HG03571 (cell line): Measurements from ENCODE around the gene WDR31.
"Not testable (repeated sequence)": the region's sequence is repeated elsewhere in the genome, so short reads cannot be mapped to it uniquely, and the experiment has no call there.

ENCODE experiments used
- ATAC-seq: cut with Tn5 transposase; IDR thresholded peaks from one replicate; pipeline ENCODE4 v1.9.1; 2021; ENCODE audit not compliant: unreplicated experiment

The WDR31 gene

GRCh38 chr9:113340011-113340699 is at the start of gene WDR31:
WDR31 (minus strand) TSS chr9:113340275; CDS start chr9:113332022, 8,253 bp downstream.
- peak; percentile 98 for ATAC-seq

- no peak for ATAC-seq
Observed at GRCh38 chr9:113389451-113389850, 49.4 kb upstream of the WDR31 start.

DNA sequence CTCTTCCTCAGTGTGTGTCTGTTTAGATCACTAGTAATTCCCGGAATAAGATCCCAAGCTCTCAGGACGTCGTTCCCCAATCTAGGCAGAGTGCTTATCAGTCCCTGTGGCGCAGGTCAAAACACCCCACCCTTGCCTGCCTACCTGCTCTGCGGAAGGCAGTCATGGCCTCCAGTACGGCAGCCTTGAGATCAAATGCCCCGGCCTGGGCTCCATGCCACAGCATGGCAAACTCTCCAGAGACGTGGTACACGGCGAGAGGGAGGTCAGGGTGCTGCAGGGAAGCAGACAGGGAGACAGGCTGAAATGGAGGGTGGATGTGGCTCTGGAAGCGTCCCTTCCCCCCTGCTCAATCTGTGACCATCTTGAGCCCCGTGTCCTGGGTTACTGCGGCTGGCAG is 48.8 kb upstream of the WDR31 start:
- no peak for ATAC-seq

DNA sequence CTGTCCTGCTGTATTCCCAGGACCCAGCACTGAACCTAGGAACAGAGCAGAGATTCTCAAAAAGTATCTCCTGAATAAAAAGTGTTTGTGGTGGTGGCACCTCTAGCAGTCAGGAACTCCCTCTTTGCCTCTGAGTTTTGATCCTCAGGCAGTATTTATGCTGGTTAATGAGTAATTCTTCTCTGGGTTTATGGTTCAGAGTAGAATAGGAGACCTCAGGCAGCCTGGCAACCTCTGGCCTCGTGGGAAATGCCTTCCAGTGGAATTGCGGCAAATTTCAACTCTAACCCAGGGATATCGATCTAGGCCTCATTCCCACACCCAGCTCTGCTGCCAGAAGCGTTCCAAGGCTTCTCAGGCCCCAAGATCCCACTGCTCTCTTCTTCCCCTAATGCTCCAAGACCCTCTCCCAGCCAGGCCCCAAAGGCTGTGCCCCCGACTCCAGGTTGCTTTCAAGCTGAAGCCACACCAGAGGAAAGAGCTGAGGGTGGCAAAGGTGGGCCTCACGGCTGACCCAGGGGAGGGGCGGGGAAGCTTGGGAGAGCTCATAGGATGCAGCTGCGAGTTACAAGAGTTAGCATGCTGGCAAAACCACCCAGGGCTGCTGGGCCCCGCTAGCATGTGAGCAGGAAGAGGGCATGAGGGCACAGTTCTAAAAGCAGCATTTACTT is 47.6 kb upstream of the WDR31 start:
- no peak for ATAC-seq

DNA sequence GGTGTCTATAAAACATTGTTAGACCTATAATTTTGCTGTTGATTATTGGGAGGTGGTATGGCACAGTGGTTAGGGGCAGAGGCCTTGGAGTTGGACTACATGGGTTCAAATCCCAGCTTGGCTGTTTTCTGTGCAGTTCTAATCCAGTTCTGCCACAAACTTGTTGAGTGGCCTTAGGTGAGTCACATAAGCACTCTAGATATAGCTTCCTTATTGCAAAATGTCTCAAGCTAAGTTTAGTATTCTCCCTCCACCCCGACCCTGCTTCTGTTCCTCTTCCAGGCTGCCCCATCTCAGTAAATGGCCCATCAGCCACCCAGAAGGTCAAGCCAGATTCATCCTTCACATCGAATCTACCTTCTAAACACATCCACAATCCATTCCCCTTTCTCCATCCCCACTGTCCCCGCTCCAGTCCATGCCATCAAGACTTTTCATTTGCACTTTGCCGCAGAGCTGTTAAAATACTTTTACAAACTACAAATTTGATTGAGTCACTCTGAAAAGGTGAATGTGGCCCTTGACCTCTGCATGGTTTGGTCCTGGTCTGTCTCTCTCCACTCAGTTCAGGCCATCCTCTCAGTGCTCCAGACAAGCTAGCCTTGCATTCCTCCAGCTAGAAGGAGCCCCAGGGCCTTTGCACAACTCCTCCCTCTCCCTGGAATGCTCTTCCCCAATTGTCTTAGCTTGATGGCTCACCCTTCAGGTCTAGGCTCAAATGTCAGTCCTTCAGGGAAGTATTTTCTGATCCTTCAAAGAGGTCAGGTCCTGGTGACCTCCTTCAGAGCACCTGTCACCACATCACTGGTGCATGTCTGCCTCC is 46.7 kb upstream of the WDR31 start:
- no peak for ATAC-seq

DNA sequence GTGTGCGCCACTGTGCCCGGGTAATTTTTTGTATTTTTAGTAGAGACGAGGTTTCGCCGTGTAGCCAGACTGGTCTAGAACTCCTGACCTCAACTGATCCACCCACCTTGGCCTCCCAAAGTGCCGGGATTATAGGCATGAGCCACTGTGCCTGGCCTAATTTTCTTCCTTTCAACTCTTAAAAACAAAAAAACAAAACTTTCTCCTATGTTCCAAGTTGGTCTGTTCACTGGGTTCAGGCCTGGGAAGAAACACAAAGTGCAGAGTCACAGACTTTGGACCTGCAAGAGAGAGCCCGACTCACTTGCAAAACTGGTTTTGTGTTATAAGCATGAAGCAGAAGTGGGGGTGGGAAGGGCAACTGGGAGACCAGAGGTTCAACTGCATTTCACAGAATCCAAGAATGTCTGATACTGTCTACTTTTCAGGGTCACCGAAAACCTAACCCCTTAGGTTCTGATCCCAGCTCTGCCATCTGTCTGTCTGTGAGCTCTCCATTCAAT is 41.9 kb upstream of the WDR31 start:
- no peak for ATAC-seq

DNA sequence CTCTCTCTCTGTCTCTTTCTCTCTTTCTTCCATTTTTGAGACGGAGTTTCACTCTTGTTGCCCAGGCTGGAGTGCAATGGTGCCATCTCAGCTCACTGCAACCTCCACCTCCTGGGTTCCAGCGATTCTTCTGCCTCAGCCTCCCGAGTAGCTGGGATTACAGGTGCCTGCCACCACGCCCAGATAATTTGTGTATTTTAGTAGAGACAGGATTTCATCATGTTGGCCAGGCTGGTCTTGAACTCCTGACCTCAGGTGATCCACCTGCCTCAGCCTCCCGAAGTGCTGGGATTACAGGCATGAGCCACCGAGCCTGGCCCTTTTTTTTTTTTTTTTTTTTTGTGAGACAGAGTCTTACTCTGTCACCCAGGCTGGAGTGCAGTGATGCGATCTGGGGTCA is 41.4 kb upstream of the WDR31 start:
- ATAC-seq: not testable (repeated sequence)

DNA sequence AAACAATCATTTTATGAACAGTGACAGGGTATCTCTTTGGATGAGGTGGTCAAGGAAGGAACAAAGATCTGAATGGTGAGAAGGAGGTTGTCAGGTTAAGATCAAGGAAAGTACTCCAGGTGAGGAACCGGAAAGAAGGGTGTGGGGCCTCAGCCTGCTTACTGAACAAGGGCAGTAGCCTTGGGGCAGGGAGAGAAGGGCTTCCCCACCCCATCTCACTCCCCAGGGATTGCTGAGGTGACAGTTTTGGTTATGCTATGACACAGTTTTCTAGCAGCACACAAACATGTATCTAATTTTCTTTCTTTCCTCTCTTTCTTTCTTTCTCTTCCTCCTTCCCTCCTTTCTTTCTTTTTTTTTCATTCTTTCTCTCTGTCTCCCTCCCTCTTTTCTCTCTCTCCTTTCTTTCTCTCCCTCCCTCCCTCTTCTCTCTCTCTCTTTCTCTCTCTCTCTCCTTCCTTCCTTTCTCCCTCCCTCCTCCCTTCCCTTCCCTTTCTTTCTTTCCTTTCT is 40.8 kb upstream of the WDR31 start:
- peak; percentile 73 for ATAC-seq

DNA sequence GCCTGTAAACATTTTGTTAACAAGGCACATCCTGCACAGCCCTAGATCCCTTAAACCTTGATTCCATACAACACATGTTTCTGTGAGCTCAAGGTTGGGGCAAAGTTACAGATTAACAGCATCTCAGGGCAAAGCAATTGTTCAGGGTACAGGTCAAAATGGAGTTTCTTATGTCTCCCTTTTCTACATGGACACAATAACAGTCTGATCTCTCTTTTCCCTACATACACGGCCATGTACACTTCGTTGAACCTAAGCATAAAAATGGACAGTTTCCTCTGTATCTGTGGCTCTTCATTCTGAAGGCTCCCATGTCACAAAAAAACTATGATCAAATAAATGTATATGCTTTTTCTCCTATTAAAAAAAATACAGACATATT is 39.7 kb upstream of the WDR31 start:
- ATAC-seq: not testable (repeated sequence)

GRCh38 chr9:113379094-113379828 is 39.2 kb upstream of the WDR31 start:
- ATAC-seq: not testable (repeated sequence)

- peak; percentile 75 for ATAC-seq
Observed at GRCh38 chr9:113376634-113377567, 36.8 kb upstream of the WDR31 start, which contains the start of gene HDHD3. HDHD3 (minus strand) TSS chr9:113376986; CDS start chr9:113374354, 2,632 bp downstream.

DNA sequence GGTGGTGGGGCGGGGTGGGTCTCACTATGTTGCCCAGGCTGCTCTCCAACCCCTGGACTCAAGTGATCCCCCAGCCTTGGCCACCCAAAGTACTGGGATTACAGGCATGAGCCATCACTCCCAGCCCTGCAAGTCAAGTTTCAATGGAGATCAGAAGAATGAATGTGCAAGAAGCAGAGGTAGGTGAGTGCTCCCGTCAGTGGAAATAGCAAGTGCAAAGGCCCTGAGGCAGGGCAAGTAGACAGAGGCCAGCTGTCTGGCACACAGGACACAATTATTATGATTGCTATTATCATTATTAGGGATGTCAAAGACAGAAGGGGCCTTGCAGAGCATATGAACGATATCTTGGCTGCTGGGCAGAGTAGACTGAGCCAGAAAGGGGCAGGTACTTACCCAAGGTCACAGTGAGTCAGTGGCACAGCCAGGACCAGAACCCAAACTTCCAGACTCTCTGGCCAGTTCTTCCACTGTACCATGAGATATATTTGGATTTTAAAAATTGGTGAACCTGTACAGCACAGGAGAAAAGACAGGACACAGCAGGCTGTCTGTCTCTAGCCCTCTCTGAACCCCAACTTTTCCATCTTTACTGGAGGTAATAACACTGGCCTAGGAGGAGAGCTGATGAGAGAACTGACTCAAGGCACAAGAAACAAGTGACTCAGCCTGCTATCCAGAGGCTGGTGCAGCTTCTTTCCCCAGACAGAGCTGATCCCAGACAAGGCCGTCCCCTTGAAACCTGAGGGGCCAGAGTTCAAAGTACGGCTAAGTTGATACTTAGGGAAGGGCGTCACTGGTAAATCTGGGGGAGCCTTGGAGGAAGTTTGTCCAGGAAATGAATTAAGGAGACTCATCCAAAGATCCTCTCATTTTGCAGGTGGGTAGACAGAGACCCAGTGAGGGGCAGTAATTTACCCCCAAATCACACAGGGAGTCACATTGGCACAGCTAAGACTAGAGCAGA is 35.3 kb upstream of the WDR31 start:
- ATAC-seq: no peak

DNA sequence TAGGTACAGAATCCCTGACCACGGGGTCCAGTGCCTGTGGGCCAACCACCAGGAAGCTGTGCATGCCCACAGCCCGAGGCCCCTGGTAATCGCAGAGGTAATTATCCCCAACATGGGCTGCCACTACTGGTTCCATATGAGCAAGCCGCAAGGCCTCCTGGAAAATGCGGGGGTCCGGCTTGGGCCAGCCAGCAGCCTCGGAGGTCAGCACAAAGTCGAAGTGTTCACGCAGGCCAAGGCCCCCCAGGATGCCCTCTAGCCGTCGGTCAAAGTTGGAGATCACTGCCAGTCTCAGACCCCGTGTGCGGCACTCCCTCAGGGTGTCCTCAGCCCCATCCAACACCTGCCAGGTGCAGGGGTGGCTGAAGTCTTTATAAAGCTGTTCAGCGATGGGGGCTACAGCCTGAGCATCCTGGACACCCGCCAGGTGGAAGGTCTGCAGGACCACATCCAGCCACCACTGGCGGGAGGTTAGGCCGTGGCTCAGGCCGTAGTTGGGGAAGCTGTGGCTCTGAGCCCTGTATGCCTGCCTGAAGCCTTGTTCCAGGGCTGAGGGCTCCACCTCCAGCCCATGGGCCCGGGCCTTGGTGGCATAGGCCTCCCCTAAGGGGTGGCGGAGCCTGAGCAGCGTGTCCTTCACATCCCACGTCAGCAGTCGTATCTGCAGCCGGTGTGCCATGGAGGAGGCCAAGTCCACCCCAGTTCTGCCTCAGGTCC is 33.8 kb upstream of the WDR31 start:
- ATAC-seq: no peak

GRCh38 chr9:113373256-113373655 is 33.2 kb upstream of the WDR31 start:
- ATAC-seq: no peak

DNA sequence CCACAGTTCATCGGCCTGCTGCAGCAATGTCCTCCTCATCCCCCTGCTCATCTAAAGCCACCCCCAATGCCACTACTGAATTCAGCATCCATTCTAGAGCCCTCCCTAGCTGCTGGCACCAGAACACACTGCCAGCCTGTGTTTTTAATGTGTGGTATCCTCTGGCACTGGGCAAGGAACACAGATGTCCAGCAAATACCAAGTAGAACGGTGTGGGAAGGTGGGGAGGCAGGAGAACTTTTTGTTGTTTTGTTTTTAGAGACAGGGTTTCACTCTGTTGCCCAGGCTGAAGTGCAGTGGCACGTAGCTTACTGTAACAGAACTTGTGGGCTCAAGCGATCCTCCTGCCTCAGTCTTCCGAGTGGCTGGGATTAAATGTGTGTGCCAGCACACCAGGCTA is 32.0 kb upstream of the WDR31 start:
- ATAC-seq: no peak

GRCh38 chr9:113370806-113371325 is 30.8 kb upstream of the WDR31 start:
- ATAC-seq: no peak

- ATAC-seq: no peak
Observed at GRCh38 chr9:113369855-113370140, 29.7 kb upstream of the WDR31 start.
